OCI-M1 (cell line): ENCODE data around the gene STX16.

ENCODE experiments used
- DNase-seq: peaks from one replicate; lab custom pipeline; 2025; lab: John Stamatoyannopoulos, UW

The STX16 gene

GRCh38 chr20:58650776-58651558, at the start of gene STX16:
STX16 (plus strand) TSS chr20:58651283; CDS start chr20:58652007, 724 bp downstream.
- peak; percentile 95 for DNase-seq

- no peak for DNase-seq
These were observed 49.0 kb upstream of the STX16 start for GRCh38 chr20:58602124-58602523.

GRCh38 chr20:58603721-58604120, 47.4 kb upstream of the STX16 start:
- DNase-seq: no peak

GRCh38 chr20:58604128-58604881, 46.8 kb upstream of the STX16 start:
- DNase-seq: no peak

GRCh38 chr20:58605292-58606065, 45.6 kb upstream of the STX16 start:
- no peak for DNase-seq

GRCh38 chr20:58606184-58606583, 44.9 kb upstream of the STX16 start:
- no peak for DNase-seq

- no peak for DNase-seq
These were observed 42.8 kb upstream of the STX16 start for GRCh38 chr20:58608096-58608840.

- DNase-seq: no peak
These were observed 42.1 kb upstream of the STX16 start for GRCh38 chr20:58609026-58609425.

- DNase-seq: no peak
These were observed 40.8 kb upstream of the STX16 start for GRCh38 chr20:58610071-58610800.

- no peak for DNase-seq
These were observed 40.3 kb upstream of the STX16 start for GRCh38 chr20:58610811-58611210.

GRCh38 chr20:58611236-58612030, 39.6 kb upstream of the STX16 start:
- no peak for DNase-seq

- no peak for DNase-seq
These were observed 38.9 kb upstream of the STX16 start for GRCh38 chr20:58612121-58612691.

- no peak for DNase-seq
These were observed 37.8 kb upstream of the STX16 start for GRCh38 chr20:58613061-58613854.

GRCh38 chr20:58614366-58614765, 36.7 kb upstream of the STX16 start:
- no peak for DNase-seq

- no peak for DNase-seq
These were observed 35.9 kb upstream of the STX16 start for GRCh38 chr20:58614984-58615760.

GRCh38 chr20:58616411-58616810, 34.7 kb upstream of the STX16 start:
- DNase-seq: no peak

- no peak for DNase-seq
These were observed 33.9 kb upstream of the STX16 start for GRCh38 chr20:58617158-58617557.

GRCh38 chr20:58618351-58619076, 32.6 kb upstream of the STX16 start:
- no peak for DNase-seq
